ENCODE data around the gene RNASE7.
A peak's percentile ranks its signal among the peaks of the same experiment; 100 is the strongest.

The RNASE7 gene

DNA sequence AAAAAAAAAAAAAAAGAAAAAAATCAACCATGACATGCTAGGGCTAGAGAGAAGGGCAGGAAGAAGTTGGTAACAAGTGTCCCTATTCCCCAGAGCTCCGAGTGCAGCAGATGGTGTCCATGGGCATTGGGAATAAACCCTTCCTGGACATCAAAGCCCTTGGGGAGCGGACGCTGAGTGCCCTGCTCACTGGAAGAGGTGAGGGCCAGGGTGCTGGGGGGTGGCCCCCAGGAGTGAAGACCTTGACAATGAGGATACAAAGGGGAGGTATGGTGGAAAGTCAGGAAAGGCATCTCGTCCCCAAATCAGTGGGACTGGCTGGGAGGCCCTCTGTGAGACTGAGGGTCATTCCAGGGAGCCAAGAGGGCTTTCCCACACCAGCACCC lies 44.7 kb downstream of the RNASE7 start:
- no peak for DNase-seq (ENCODE audit: low read depth in 2 of 2)

DNA sequence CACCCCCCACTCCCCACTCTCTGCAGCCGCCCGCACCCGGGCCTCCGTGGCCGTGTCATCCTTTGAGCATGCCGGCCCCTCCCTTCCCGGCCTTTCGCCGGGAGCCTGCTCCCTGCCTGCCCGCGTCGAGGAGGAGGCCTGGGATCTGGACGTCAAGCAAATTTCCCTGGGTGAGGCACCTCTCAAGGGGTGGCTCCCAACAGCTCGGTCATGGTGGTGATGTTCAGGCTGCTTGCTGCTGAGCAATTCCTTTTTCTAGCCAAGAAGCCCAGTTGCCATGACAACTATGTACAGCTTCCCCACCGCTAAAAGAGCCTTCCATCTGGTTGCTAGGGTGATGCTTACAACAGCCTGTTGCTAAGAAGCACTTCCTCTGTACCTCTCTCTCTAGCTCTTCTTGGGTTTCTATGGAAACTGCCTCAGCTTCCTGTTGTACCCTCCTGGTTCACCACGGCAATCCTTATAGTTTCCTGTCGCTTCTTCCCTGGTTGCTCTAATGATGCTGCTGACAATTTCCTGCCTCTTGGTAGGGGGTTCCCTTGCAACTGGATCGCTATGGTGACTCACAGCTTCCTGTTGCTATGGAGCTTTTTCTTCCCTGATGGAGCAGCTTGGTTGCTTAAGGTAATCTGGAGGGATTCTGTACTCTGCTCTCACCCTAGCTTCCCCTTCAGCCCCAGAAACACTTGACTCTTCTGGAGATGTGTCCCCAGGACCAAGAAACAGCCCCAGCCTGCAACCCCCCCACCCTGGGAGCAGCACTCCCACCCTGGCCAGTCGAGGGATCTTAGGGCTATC lies 45.3 kb downstream of the RNASE7 start:
- DNase-seq (ENCODE audit: low read depth in 2 of 2): peak; percentile 26 to 48

DNA sequence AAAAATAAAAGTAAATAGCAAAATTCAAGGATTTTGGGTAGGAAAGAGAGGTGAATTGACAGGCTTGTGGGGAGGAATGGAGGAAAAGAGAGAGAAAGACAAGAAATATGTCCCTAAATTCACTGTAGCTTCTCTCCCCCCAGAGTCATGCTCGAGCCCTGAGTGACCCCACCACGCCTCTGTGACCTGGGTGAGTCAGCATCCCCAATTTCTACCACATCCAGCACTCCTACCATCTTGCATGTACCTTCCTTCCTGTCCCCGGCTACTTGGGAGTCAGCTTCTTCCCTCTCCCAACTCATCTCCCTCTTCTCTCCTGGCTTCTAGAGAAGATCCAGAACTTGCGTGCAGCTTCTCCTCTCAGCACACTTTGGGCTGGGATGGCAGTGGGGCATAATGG lies 46.5 kb downstream of the RNASE7 start:
- DNase-seq (ENCODE audit: low read depth in 2 of 2): no peak

DNA sequence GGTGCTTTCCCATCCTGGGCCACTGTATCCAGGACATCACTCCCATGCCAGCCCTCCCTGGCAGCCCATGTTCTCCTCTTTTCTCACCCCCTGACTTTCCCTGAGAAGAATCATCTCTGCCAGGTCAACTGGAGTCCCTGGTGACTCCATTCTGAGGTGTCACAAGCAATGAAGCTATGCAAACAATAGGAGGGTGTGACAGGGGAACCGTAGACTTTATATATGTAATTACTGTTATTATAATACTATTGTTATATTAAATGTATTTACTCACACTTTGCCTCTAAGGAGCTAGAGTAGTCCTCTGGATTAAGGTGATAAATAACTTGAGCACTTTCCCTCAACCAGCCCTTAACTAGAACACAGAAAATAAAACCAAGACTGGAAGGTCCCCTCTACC lies 47.1 kb downstream of the RNASE7 start:
- no peak for DNase-seq (ENCODE audit: low read depth in 2 of 2)

DNA sequence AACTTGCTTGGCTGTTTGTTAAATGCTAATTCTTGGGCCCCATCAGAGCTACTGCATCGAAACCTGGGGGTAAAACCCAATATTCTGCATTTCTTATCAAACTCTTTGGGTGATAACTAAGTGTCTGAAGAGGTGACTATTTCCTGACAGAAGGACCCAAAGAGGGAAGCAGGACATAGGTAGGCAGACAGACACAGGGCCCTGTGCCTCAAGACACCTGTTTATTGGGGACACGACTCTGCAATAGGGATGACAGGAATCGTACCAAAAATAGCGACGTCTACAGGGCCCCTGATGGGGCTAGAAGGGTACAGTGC lies 47.7 kb downstream of the RNASE7 start:
- no peak for DNase-seq (ENCODE audit: low read depth in 2 of 2)

DNA sequence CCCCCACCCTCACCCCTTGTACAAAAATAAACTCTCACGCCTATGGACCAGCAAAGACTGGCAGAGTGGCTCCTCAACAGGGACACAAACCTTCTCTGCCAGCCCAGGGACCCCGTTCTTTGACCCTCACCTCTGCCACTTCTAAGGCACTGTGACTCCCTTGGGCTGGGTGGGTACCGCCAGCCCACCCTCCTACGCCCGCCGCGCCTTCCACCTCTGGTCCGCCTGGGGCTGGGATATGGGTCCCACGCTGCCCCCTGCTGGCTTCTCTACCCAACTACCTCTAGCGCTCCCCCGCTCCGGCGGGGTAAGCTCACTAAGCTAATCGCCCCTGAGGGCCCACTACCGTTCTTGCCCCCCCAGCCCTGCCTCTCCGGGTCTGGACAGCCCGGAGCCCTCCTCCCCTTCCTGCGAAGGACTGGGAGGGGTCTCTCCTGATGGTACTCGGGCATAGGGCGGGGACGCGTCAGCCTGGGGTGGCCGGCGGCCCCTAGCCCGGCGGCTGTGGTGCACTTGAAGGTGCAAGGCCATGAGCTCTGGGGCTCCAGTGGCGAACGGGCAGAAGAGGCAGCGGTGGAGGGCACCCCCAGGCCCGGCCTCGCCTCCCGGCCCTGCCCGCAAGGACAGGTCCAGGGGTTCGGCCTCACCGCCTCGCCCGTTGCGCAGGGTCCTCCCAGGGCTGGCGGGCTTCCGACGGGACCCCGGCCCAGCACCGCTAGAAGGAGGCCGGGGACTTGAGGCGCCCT lies 48.2 kb downstream of the RNASE7 start:
- no peak for DNase-seq (ENCODE audit: low read depth in 2 of 2)

DNA sequence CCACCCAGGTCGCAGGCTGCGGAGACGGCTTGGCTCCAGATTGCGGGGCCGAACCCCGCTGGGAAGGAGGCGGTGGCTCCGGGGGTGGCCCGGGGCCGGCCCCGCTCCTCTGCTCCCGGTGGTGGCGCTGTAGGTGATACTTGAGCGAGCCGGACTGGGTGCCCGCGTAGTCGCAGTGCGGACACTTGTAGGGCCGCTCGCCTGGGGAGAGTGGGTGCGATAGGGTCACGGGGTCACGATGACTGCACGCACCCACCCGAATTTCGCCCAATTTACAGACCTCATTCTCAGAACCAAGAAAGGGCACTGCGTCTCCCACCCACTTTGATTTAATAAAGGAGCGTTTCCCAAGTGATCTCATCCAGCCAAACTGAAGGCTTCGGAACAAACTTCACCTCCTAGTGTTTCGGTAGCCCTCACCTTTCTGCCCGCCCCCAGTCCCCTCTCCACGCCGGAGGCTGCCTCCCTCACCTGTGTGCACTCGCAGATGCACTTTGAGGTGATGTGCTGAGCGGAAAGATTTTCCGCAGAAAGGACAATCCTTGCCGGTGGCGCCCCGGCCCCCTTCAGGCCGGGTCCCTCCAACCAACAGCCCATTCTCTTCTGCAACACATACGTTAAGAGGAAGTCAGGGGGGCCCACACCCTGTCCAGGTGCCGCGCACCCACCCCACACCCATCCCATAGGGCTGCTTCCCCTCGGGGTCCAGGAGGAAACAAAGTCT lies 48.9 kb downstream of the RNASE7 start:
- DNase-seq (ENCODE audit: low read depth in 2 of 2): no peak

DNA sequence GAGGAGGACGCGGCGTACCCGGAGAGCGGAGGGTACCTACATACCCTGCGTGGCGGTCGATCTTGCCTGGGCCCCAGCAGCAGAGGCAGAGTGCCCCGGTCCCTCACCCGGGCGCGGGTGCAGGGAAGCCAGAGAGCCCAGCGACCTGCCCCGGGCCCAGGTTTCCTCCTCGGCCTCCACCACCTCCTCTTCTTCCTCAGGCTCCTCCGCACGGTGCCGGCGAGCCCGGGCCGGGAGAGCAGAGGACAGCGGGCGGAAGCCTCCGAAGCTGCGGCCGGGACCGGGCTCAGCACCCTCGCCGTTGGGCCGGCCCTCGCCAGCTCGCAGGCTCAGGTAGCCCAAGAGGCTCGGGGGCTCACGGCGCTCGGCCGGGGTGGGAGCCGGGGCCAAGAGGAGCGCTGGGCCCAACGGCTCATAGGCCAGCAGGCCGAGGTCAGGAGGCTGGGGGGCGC lies 49.7 kb downstream of the RNASE7 start:
- no peak for DNase-seq (ENCODE audit: low read depth in 2 of 2)

DNA sequence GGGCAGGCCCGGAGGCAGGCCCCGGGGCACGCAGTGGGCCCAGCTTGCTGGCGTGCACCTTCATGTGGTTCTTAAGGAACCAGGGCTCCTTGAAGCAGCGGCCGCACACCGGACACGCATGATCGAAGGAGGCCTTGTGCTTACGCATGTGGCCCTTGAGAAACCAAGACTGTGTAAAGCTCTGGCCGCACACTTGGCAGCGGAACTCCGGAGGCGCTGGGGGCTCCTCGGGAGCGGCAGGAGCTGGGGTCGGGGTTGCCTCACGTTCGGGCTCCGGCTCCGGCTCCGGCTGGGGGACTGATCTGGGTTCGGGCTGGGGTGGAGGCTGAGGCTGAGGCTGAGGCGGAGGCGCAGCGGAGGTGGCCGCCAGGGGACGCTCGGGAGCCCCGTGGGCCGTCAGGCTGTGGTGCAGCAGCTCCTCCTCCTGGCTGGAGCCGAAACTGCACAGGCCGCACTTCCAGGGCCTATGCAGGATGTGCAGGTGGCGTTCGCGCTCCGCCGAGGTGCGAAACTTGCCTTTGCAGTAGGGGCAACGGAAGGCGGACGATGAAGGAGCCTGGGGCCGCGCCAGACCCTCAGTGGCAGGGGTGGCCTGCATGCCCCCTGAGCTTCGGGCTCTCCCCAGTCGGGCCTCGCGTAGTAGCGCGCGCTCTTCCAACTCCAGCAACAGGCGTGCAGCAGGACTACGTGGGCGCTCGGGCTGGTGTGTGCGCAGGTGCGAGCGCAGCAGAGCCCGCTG lies 50.3 kb downstream of the RNASE7 start:
- peak; percentile 73 to 78 for DNase-seq (ENCODE audit: low read depth in 2 of 2)

DNA sequence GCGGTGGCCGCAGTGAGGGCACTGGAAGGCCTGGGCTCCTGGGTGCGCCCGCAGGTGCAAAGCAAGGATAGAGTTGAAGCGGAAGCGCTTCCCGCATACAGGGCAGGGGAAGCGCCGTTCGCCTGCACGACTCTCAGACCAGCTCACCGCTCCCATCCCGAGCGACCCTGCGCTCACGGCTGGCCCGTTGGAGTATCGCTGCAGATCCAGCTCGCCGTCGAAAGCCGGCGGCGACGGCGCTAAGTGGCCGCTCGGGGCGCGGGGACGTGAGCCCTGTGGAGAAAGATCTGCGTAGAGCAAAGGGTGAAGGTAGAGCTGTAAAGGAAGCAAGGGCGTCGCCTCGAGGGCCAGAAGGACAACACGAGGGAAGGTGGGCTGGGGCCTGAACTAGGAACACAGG lies 50.9 kb downstream of the RNASE7 start:
- DNase-seq (ENCODE audit: low read depth in 2 of 2): no peak
